ENCODE data around the gene TAF11L14.

TAF11L14 gene

GRCh38 chr5:17655921-17656320, 21.7 kb downstream of the TAF11L14 start:
- no peak for TF ChIP-seq CTCF (IDR thresholded peaks at IDR 0.05)
- H3K4me2 ChIP-seq (ENCODE audit: low read length), result no peak overlapping the region
- H3K79me2 ChIP-seq, result no peaks in the 10 kb centered on the region
- H3K4me1 ChIP-seq, result no peaks in the 10 kb centered on the region
- H3K27ac ChIP-seq, result no peak overlapping the region
- no peaks in the 10 kb centered on the region for H3K36me3 ChIP-seq (ENCODE audit: control insufficient read depth, insufficient read depth, low read length)
- no peak overlapping the region for H3K4me3 ChIP-seq (ENCODE audit: low read depth, low read length)
- no peaks in the 10 kb centered on the region for H3K9me3 ChIP-seq (ENCODE audit: control insufficient read depth, low read length)
- H3K9ac ChIP-seq, result no peak overlapping the region
- H3K27me3 ChIP-seq (ENCODE audit: control insufficient read depth, insufficient read depth, low read length), result no peaks in the 10 kb centered on the region
- no peak overlapping the region for H2AFZ ChIP-seq

GRCh38 chr5:17663182-17663581, 28.9 kb downstream of the TAF11L14 start:
- no peak for TF ChIP-seq CTCF (IDR thresholded peaks at IDR 0.05)
- no peak overlapping the region for H3K9ac ChIP-seq

GRCh38 chr5:17665836-17666235, 31.6 kb downstream of the TAF11L14 start:
- Histone ChIP-seq H3K4me3 (ENCODE audit: low read depth, low read length) (no peak overlapping the region), H3K4me2 (ENCODE audit: low read length) (no peak overlapping the region), H3K36me3 (ENCODE audit: control insufficient read depth, insufficient read depth, low read length) (no peaks in the 10 kb centered on the region), H3K4me1 (no peaks in the 10 kb centered on the region), H3K9ac (no peak overlapping the region), H3K27me3 (ENCODE audit: control insufficient read depth, insufficient read depth, low read length) (no peaks in the 10 kb centered on the region), H3K9me3 (ENCODE audit: control insufficient read depth, low read length) (no peaks in the 10 kb centered on the region), H3K79me2 (no peaks in the 10 kb centered on the region), H2AFZ (no peak overlapping the region), H3K27ac (no peak overlapping the region)
- no peak for TF ChIP-seq CTCF (IDR thresholded peaks at IDR 0.05)

More at GRCh38 chr5:17663182-17663581, 28.9 kb downstream of the TAF11L14 start:
- no peaks in the 10 kb centered on the region for H3K79me2 ChIP-seq
- no peak overlapping the region for H3K27ac ChIP-seq
- H3K36me3 ChIP-seq (ENCODE audit: control insufficient read depth, insufficient read depth, low read length), result no peaks in the 10 kb centered on the region
- no peaks in the 10 kb centered on the region for H3K9me3 ChIP-seq (ENCODE audit: control insufficient read depth, low read length)
- H3K27me3 ChIP-seq (ENCODE audit: control insufficient read depth, insufficient read depth, low read length), result no peaks in the 10 kb centered on the region
- H2AFZ ChIP-seq, result no peak overlapping the region
- H3K4me2 ChIP-seq (ENCODE audit: low read length), result no peak overlapping the region
- no peaks in the 10 kb centered on the region for H3K4me1 ChIP-seq
- H3K4me3 ChIP-seq (ENCODE audit: low read depth, low read length), result no peak overlapping the region

GRCh38 chr5:17666726-17667235, 32.5 kb downstream of the TAF11L14 start:
- H3K4me3 ChIP-seq (ENCODE audit: low read depth, low read length), result no peak overlapping the region
- H3K4me1 ChIP-seq, result no peaks in the 10 kb centered on the region
- no peak overlapping the region for H2AFZ ChIP-seq
- no peaks in the 10 kb centered on the region for H3K36me3 ChIP-seq (ENCODE audit: control insufficient read depth, insufficient read depth, low read length)
- H3K9me3 ChIP-seq (ENCODE audit: control insufficient read depth, low read length), result no peaks in the 10 kb centered on the region
- no peaks in the 10 kb centered on the region for H3K79me2 ChIP-seq
- H3K27me3 ChIP-seq (ENCODE audit: control insufficient read depth, insufficient read depth, low read length), result no peaks in the 10 kb centered on the region
- H3K9ac ChIP-seq, result no peak overlapping the region
- no peak overlapping the region for H3K27ac ChIP-seq
- TF ChIP-seq CTCF (IDR thresholded peaks at IDR 0.05), result no peak
- H3K4me2 ChIP-seq (ENCODE audit: low read length), result no peak overlapping the region

GRCh38 chr5:17670353-17670752, 36.1 kb downstream of the TAF11L14 start:
- Histone ChIP-seq H3K9ac (no peak overlapping the region), H3K4me3 (ENCODE audit: low read depth, low read length) (no peak overlapping the region), H3K4me2 (ENCODE audit: low read length) (no peak overlapping the region), H3K27ac (no peak overlapping the region), H3K36me3 (ENCODE audit: control insufficient read depth, insufficient read depth, low read length) (no peaks in the 10 kb centered on the region), H3K4me1 (no peaks in the 10 kb centered on the region), H3K27me3 (ENCODE audit: control insufficient read depth, insufficient read depth, low read length) (no peaks in the 10 kb centered on the region), H3K79me2 (no peaks in the 10 kb centered on the region), H2AFZ (no peak overlapping the region), H3K9me3 (ENCODE audit: control insufficient read depth, low read length) (no peaks in the 10 kb centered on the region)
- no peak for TF ChIP-seq CTCF (IDR thresholded peaks at IDR 0.05)
